K562 (cell line): Measurements from ENCODE around the gene USP1. TPM values are rescaled to one million over a fixed set of nuclear protein-coding genes. Genes with fewer than 3 reads are reported as not detected.

ENCODE experiments used
- BCLAF1 ChIP-seq, 2 experiments: fragments of 450-650 bp in 1 of 2; IDR thresholded peaks; 2 replicates each; pipeline ENCODE4 v1.6.1; 2011 to 2017; ENCODE audit warnings: low read depth in 2 of 2, antibody characterized with exemption in 1 of 2, borderline replicate concordance in 1 of 2, low read length in 1 of 2, mild to moderate bottlenecking in 1 of 2, mixed read lengths in 1 of 2; ENCODE audit not compliant: control insufficient read depth in 1 of 2
- DMBX1 ChIP-seq: fragments of 250-450 bp; sonication (Bioruptor Pico); IDR thresholded peaks from 2 replicates; pipeline ENCODE4 v1.8.0; 2022; ENCODE audit warnings: inconsistent platforms, mild to moderate bottlenecking, moderate library complexity, borderline replicate concordance
- JUND ChIP-seq, 2 experiments: IDR thresholded peaks; 2 replicates in 1 of 2; 3 replicates in 1 of 2; pipeline ENCODE4 v1.6.1; 2011; ENCODE audit warnings: borderline replicate concordance in 2 of 2, low read depth in 2 of 2, low read length in 2 of 2, improper control_type of control experiment in 1 of 2, missing biosample characterization in 1 of 2, missing genetic modification characterization in 1 of 2, missing genetic modification reagents in 1 of 2
- MGA ChIP-seq: fragments of 450-650 bp; IDR thresholded peaks from 2 replicates; pipeline ENCODE4 v1.6.1; 2016; ENCODE audit warnings: mild to moderate bottlenecking, moderate library complexity
- POLR2G ChIP-seq: fragments of 200-400 bp; formaldehyde crosslinking; IDR thresholded peaks from 2 replicates; pipeline ENCODE4 v1.6.1; 2017; ENCODE audit warnings: low read depth, mild to moderate bottlenecking, antibody characterized with exemption, low read length, moderate library complexity
- SAP30 ChIP-seq: fragments of 200-600 bp; sonication (generic); IDR thresholded peaks from 2 replicates; pipeline ENCODE4 v1.6.1; 2012; ENCODE audit warnings: borderline replicate concordance, low read depth, mild to moderate bottlenecking, moderate library complexity, low read length, control low read depth, inconsistent platforms; ENCODE audit not compliant: insufficient read depth, poor library complexity, severe bottlenecking
- SP1 ChIP-seq: sonication (generic); formaldehyde crosslinking; IDR thresholded peaks from 2 replicates; pipeline ENCODE4 v1.8.1; 2022; ENCODE audit warnings: mild to moderate bottlenecking, missing genetic modification reagents
- STAG1 ChIP-seq: sonication (generic); formaldehyde crosslinking; IDR thresholded peaks from 2 replicates; pipeline ENCODE4 v1.5.0; 2020; ENCODE audit warnings: missing genetic modification reagents, borderline replicate concordance
- ZNF124 ChIP-seq: sonication (generic); formaldehyde crosslinking; IDR thresholded peaks from 2 replicates; pipeline ENCODE4 v1.8.1; 2022; ENCODE audit warnings: missing genetic modification reagents
- polyA plus RNA-seq, 8 experiments: library from polyadenylated mRNA; depleted of rRNA in 4 of 8; stranded (reverse) in 5 of 8; unstranded in 3 of 8; fragments of >200 nt; fragmentation: Nextera tagmentation in 2 of 8; fragmentation: Illumina TruSeq in 1 of 8; extraction: Ambion mirVana in 2 of 8; extraction: Trizol in 1 of 8; gene quantifications; 2 replicates each; pipeline versions ENCODE4 v1.2.1 to v1.2.3, GENCODE V29; 2011 to 2014; ENCODE audit warnings: inconsistent platforms in 1 of 8, missing spikeins in 1 of 8
- total RNA-seq, 7 experiments: library from RNA; depleted of rRNA in 6 of 7; stranded (reverse); fragments of >200 nt in 6 of 7; fragmentation: Illumina TruSeq in 2 of 7; extraction: Trizol in 2 of 7; gene quantifications; 2 replicates each; pipeline versions ENCODE4 v1.2.1 to v1.2.3, GENCODE V29; 2011 to 2021; ENCODE audit warnings: low replicate concordance in 1 of 7

The USP1 gene
- total and polyA plus RNA-seq, 9 of the 15 experiments (the other 6 are each of a cell fraction or from before 2014, with no cell fraction given): 27.3 to 87.9 (median 51.7) TPM

- TF ChIP-seq MGA (no peak; the same call in 1 of the 2 replicates), STAG1 (CRISPR knock-in tag) (no peak), BCLAF1 (IDR thresholded peaks at IDR 0.05; ENCODE audit: borderline replicate concordance in 1 of 2, control insufficient read depth in 1 of 2, low read depth in 2 of 2, low read length in 1 of 2) (no peak), SP1 (CRISPR knock-in tag) (no peak), ZNF124 (CRISPR knock-in tag) (0 out of 2 replicates have a peak, but pooled peaks have one; percentile 70), POLR2G (peak; percentile 75), SAP30 (peak; percentile 75), DMBX1 (CRISPR knock-in tag) (no peak), JUND (IDR thresholded peaks at IDR 0.05; ENCODE audit: borderline replicate concordance, low read depth, low read length) (no peak), JUND (tag; IDR thresholded peaks at IDR 0.05; ENCODE audit: borderline replicate concordance, low read depth, low read length) (no peak)
These were observed 558 bp downstream of the USP1 start (continued) for GRCh38 chr1:62437273-62437940.
